GM23338 (cell line): ENCODE data around the gene DNAAF3. TPM values are rescaled to one million over a fixed set of nuclear protein-coding genes. Genes with fewer than 3 reads are reported as not detected.

Experiments
- ATAC-seq: fragments of 200-7000 bp; cut with Tn5 transposase; 3 replicates; pipeline ENCODE4 v1.9.1; 2020
- DNase-seq: peaks from one replicate; pipeline ENCODE4 v3.0.0-alpha.2; 2015; ENCODE audit warnings: low spot score
- H2AFZ ChIP-seq: fragments of 200-600 bp; sonication (generic); 2 replicates; pipeline ENCODE4 v1.8.0; 2016; ENCODE audit warnings: antibody characterized with exemption, mild to moderate bottlenecking, moderate library complexity
- H3F3A ChIP-seq: fragments of 200-600 bp; sonication (generic); replicated peaks from 2 replicates; pipeline ENCODE4 v1.8.0; 2017; ENCODE audit warnings: antibody characterized with exemption, mixed run types, low read depth
- H3K27ac ChIP-seq: fragments of 200-600 bp; sonication (generic); 2 replicates; pipeline ENCODE4 v1.6.1; 2016; ENCODE audit warnings: low read depth
- H3K27me3 ChIP-seq: fragments of 200-600 bp; sonication (generic); 2 replicates; pipeline ENCODE4 v1.8.0; 2016; ENCODE audit warnings: mild to moderate bottlenecking, mixed run types, moderate library complexity; ENCODE audit not compliant: insufficient read depth
- H3K36me3 ChIP-seq: fragments of 200-600 bp; sonication (generic); 2 replicates; pipeline ENCODE4 v1.8.0; 2016; ENCODE audit warnings: mild to moderate bottlenecking; ENCODE audit not compliant: insufficient read depth
- H3K4me1 ChIP-seq: fragments of 200-600 bp; sonication (generic); 2 replicates; pipeline ENCODE4 v1.8.0; 2016; ENCODE audit warnings: mild to moderate bottlenecking, moderate library complexity; ENCODE audit not compliant: insufficient read depth
- H3K4me2 ChIP-seq: fragments of 200-600 bp; sonication (generic); 2 replicates; pipeline ENCODE4 v1.7.1; 2017; ENCODE audit warnings: mixed run types
- H3K4me3 ChIP-seq: fragments of 200-600 bp; sonication (generic); 2 replicates; pipeline ENCODE4 v1.6.1; 2016; ENCODE audit warnings: mixed run types
- H3K79me2 ChIP-seq: fragments of 200-600 bp; sonication (generic); replicated peaks from 2 replicates; pipeline ENCODE4 v1.8.0; 2017; ENCODE audit warnings: mild to moderate bottlenecking; ENCODE audit not compliant: insufficient read depth
- H3K9me2 ChIP-seq: fragments of 200-600 bp; sonication (generic); 2 replicates; pipeline ENCODE4 v1.8.0; 2017; ENCODE audit not compliant: insufficient read depth
- H4K20me1 ChIP-seq: fragments of 200-600 bp; sonication (generic); replicated peaks from 2 replicates; pipeline ENCODE4 v1.8.0; 2017; ENCODE audit warnings: mild to moderate bottlenecking; ENCODE audit not compliant: insufficient read depth
- H3K27ac Mint-ChIP-seq: 2 replicates; pipeline ENCODE4 v1.8.0; 2020; ENCODE audit warnings: inconsistent platforms, mild to moderate bottlenecking, moderate library complexity, mixed read lengths
- H3K27me3 Mint-ChIP-seq: 3 replicates; pipeline ENCODE4 v1.8.0; 2022; ENCODE audit warnings: low read depth, mild to moderate bottlenecking, moderate library complexity, mixed read lengths, inconsistent platforms; ENCODE audit not compliant: insufficient read depth, poor library complexity
- H3K36me3 Mint-ChIP-seq: 3 replicates; pipeline ENCODE4 v1.8.0; 2021; ENCODE audit warnings: low read depth, mild to moderate bottlenecking, inconsistent platforms, moderate library complexity, mixed read lengths
- H3K4me1 Mint-ChIP-seq: 3 replicates; pipeline ENCODE4 v1.8.0; 2020; ENCODE audit warnings: mild to moderate bottlenecking, inconsistent platforms, mixed read lengths
- H3K4me3 Mint-ChIP-seq: 3 replicates; pipeline ENCODE4 v1.8.0; 2021; ENCODE audit warnings: moderate library complexity, mild to moderate bottlenecking, inconsistent platforms, mixed read lengths
- H3K9me3 Mint-ChIP-seq: 3 replicates; pipeline ENCODE4 v1.8.0; 2020; ENCODE audit warnings: moderate library complexity, mild to moderate bottlenecking, inconsistent platforms, mixed read lengths
- POLR2AphosphoS5 ChIP-seq: IDR thresholded peaks from 2 replicates; pipeline ENCODE4 v1.6.1; 2016; ENCODE audit warnings: antibody characterized with exemption, low read depth
- STAT1 ChIP-seq: IDR thresholded peaks from one replicate; pipeline ENCODE4 v1.6.1; 2016; ENCODE audit warnings: antibody characterized with exemption; ENCODE audit not compliant: unreplicated experiment
- ZNF114 ChIP-seq: fragments of 250-450 bp; sonication (Bioruptor Pico); IDR thresholded peaks from 2 replicates; pipeline ENCODE4 v1.5.0; 2020; ENCODE audit warnings: mild to moderate bottlenecking, moderate library complexity
- ZNF331 ChIP-seq: fragments of 250-450 bp; sonication (Bioruptor Pico); IDR thresholded peaks from 2 replicates; pipeline ENCODE4 v1.5.0; 2020; ENCODE audit warnings: low read depth, mild to moderate bottlenecking, moderate library complexity
- polyA plus RNA-seq: library from polyadenylated mRNA; unstranded; fragments of >200 nt; fragmentation: Nextera tagmentation; extraction: Ambion mirVana; gene quantifications from 2 replicates; pipeline ENCODE4 v1.2.1, GENCODE V29; 2016
- total RNA-seq: library from RNA; depleted of rRNA; stranded (reverse); fragments of >200 nt; shearing (Covaris generic); gene quantifications from 2 replicates; pipeline ENCODE4 v1.2.3, GENCODE V29; 2014
- TF ChIP-seq, protein P1 (sequence below): fragments of 250-450 bp; sonication (Bioruptor Pico); IDR thresholded peaks from 2 replicates; pipeline ENCODE4 v1.5.0; 2020; ENCODE audit warnings: mild to moderate bottlenecking, moderate library complexity

DNAAF3 gene
- total and polyA plus RNA-seq, 2 experiments from 2014 or later = 8.5 to 9.0 TPM

DNA sequence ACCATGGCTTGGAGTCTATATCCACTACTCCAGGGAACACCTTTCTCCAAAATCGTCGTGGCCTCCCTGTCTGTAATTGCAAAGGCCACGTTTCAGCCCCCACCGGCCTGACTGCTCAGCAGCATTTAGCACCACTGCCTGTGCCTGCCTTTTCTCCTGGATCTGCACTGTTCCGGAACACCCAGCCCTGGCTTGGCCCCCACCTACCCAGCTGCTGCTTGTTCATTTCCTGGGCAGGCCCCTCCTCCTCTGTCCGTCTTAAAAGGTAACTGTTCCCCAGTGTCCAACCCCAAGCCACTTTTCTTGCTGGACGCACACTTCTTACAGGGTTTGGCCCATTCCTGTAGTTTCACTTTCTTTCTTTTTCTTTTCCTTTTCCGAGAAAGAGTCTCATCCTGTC lies 22.2 kb upstream of the DNAAF3 start:
- H3K27ac ChIP-seq = no peak overlapping the region
- H3K4me3 Mint-ChIP-seq = no peak overlapping the region

DNA sequence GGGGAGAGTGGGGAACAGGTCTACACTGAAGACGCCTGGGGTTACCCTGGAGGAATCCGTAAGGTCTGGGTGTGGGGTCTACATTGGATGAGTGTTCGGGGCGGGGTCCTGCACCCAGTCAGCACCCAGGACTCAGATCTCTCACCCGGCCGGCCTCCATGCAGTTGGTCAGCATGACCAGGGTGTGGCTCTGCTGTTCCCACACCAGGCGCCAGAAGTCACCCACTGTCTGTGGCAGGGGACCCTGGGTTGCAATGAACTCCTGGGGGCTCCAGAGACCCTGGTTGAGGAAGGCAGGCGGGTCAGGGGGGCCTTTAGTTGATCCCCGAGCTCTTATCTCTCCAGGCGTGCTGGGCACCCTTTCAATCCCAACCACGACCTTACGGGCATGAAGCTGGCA lies 19.7 kb upstream of the DNAAF3 start:
- peaks cover 19% of the 10 kb centered on the region for H3K27me3 Mint-ChIP-seq
- no peaks in the 10 kb centered on the region for H3K4me1 ChIP-seq
- H3K79me2 ChIP-seq = no peaks in the 10 kb centered on the region
- H3F3A ChIP-seq = no peaks in the 10 kb centered on the region
- no peaks in the 10 kb centered on the region for H3K36me3 Mint-ChIP-seq
- no peak overlapping the region for H3K4me3 ChIP-seq
- no peak overlapping the region for H3K27ac ChIP-seq
- no peak overlapping the region for H2AFZ ChIP-seq
- DNase-seq (no peak), ATAC-seq (no peak)
- no peak overlapping the region for H3K4me3 Mint-ChIP-seq
- H3K4me1 Mint-ChIP-seq = no peaks in the 10 kb centered on the region; the same call in 2 of the 3 replicates
- peaks cover 17% of the 10 kb centered on the region for H3K27me3 ChIP-seq
- no peaks in the 10 kb centered on the region for H3K9me2 ChIP-seq
- H3K9me3 Mint-ChIP-seq = no peaks in the 10 kb centered on the region
- no peaks in the 10 kb centered on the region for H4K20me1 ChIP-seq
- no peaks in the 10 kb centered on the region for H3K36me3 ChIP-seq
- H3K27ac Mint-ChIP-seq = no peak overlapping the region
- TF ChIP-seq STAT1 (no peak), ZNF114 (CRISPR knock-in tag) (no peak), POLR2AphosphoS5 (no peak), ZNF331 (no peak)
- no peak overlapping the region for H3K4me2 ChIP-seq

More for the DNA sequence above, 22.2 kb upstream of the DNAAF3 start:
- H3F3A ChIP-seq = no peaks in the 10 kb centered on the region
- Mint-ChIP-seq H3K27ac (no peak overlapping the region), H3K27me3 (peaks cover 11% of the 10 kb centered on the region), H3K4me1 (no peaks in the 10 kb centered on the region), H3K9me3 (no peaks in the 10 kb centered on the region), H3K36me3 (no peaks in the 10 kb centered on the region)
- H3K79me2 ChIP-seq = no peaks in the 10 kb centered on the region
- no peak overlapping the region for H3K4me2 ChIP-seq
- no peaks in the 10 kb centered on the region for H3K36me3 ChIP-seq
- no peak overlapping the region for H2AFZ ChIP-seq
- no peak for DNase-seq
- H3K27me3 ChIP-seq = no peaks in the 10 kb centered on the region
- H4K20me1 ChIP-seq = no peaks in the 10 kb centered on the region
- no peak overlapping the region for H3K4me3 ChIP-seq
- H3K4me1 ChIP-seq = no peaks in the 10 kb centered on the region
- ATAC-seq = no peak
- no peaks in the 10 kb centered on the region for H3K9me2 ChIP-seq
- TF ChIP-seq, protein P1, sequence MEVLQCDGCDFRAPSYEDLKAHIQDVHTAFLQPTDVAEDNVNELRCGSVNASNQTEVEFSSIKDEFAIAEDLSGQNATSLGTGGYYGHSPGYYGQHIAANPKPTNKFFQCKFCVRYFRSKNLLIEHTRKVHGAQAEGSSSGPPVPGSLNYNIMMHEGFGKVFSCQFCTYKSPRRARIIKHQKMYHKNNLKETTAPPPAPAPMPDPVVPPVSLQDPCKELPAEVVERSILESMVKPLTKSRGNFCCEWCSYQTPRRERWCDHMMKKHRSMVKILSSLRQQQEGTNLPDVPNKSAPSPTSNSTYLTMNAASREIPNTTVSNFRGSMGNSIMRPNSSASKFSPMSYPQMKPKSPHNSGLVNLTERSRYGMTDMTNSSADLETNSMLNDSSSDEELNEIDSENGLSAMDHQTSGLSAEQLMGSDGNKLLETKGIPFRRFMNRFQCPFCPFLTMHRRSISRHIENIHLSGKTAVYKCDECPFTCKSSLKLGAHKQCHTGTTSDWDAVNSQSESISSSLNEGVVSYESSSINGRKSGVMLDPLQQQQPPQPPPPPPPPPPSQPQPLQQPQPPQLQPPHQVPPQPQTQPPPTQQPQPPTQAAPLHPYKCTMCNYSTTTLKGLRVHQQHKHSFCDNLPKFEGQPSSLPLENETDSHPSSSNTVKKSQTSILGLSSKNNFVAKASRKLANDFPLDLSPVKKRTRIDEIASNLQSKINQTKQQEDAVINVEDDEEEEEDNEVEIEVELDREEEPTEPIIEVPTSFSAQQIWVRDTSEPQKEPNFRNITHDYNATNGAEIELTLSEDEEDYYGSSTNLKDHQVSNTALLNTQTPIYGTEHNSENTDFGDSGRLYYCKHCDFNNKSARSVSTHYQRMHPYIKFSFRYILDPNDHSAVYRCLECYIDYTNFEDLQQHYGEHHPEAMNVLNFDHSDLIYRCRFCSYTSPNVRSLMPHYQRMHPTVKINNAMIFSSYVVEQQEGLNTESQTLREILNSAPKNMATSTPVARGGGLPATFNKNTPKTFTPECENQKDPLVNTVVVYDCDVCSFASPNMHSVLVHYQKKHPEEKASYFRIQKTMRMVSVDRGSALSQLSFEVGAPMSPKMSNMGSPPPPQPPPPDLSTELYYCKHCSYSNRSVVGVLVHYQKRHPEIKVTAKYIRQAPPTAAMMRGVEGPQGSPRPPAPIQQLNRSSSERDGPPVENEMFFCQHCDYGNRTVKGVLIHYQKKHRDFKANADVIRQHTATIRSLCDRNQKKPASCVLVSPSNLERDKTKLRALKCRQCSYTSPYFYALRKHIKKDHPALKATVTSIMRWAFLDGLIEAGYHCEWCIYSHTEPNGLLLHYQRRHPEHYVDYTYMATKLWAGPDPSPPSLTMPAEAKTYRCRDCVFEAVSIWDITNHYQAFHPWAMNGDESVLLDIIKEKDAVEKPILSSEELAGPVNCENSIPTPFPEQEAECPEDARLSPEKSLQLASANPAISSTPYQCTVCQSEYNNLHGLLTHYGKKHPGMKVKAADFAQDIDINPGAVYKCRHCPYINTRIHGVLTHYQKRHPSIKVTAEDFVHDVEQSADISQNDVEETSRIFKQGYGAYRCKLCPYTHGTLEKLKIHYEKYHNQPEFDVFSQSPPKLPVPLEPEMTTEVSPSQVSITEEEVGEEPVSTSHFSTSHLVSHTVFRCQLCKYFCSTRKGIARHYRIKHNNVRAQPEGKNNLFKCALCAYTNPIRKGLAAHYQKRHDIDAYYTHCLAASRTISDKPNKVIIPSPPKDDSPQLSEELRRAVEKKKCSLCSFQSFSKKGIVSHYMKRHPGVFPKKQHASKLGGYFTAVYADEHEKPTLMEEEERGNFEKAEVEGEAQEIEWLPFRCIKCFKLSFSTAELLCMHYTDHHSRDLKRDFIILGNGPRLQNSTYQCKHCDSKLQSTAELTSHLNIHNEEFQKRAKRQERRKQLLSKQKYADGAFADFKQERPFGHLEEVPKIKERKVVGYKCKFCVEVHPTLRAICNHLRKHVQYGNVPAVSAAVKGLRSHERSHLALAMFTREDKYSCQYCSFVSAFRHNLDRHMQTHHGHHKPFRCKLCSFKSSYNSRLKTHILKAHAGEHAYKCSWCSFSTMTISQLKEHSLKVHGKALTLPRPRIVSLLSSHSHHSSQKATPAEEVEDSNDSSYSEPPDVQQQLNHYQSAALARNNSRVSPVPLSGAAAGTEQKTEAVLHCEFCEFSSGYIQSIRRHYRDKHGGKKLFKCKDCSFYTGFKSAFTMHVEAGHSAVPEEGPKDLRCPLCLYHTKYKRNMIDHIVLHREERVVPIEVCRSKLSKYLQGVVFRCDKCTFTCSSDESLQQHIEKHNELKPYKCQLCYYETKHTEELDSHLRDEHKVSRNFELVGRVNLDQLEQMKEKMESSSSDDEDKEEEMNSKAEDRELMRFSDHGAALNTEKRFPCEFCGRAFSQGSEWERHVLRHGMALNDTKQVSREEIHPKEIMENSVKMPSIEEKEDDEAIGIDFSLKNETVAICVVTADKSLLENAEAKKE (CRISPR knock-in tag) = no peak
